CD4-positive, alpha-beta memory T cell (primary cell): ENCODE results near the gene GNAT1. TPM values are rescaled to one million over a fixed set of nuclear protein-coding genes. Genes with fewer than 3 reads are reported as not detected.
"Not testable (repeated sequence)": the region's sequence is repeated elsewhere in the genome, so short reads cannot be mapped to it uniquely, and the experiment has no call there.

Experiments
- CTCF ChIA-PET: fragments of 350-600 bp; sonication (Branson Sonifier 250); formaldehyde crosslinking; loops from one replicate; lab custom pipeline; 2021; ENCODE audit warnings: inconsistent platforms; ENCODE audit not compliant: partially characterized antibody; lab: Charles Lee
- POLR2A ChIA-PET: fragments of 350-600 bp; sonication (Branson Sonifier 250); formaldehyde crosslinking; loops from one replicate; lab custom pipeline; 2021; ENCODE audit not compliant: partially characterized antibody; lab: Charles Lee
- DNase-seq, 5 donors: peaks; one replicate each; pipeline versions ENCODE4 v3.0.0 to v3.0.0-alpha.2; 2020 to 2022; ENCODE audit warnings: mixed read lengths in 1 of 5
- H3K27ac ChIP-seq: one replicate; pipeline ENCODE4 v1.7.0; 2013; ENCODE audit warnings: low read depth, low read length
- H3K27me3 ChIP-seq: 2 replicates; pipeline ENCODE4 v1.7.0; 2013; ENCODE audit warnings: mild to moderate bottlenecking, low read length, moderate library complexity; ENCODE audit not compliant: insufficient read depth
- H3K36me3 ChIP-seq: 2 replicates; pipeline ENCODE4 v1.7.0; 2013; ENCODE audit warnings: mild to moderate bottlenecking, low read length, moderate library complexity; ENCODE audit not compliant: insufficient read depth
- H3K4me1 ChIP-seq: 2 replicates; pipeline ENCODE4 v1.7.0; 2013; ENCODE audit warnings: mild to moderate bottlenecking, low read length, moderate library complexity; ENCODE audit not compliant: insufficient read depth
- H3K4me3 ChIP-seq, 2 donors: one replicate each; pipeline ENCODE4 v1.7.0; 2013; ENCODE audit warnings: low read length in 2 of 2, mild to moderate bottlenecking in 1 of 2
- H3K9me3 ChIP-seq, 2 donors: one replicate each; pipeline ENCODE4 v1.7.0; 2013; ENCODE audit warnings: low read length in 2 of 2, control low read depth in 1 of 2; ENCODE audit not compliant: control insufficient read depth in 1 of 2
- H3K27ac Mint-ChIP-seq, 7 donors: one replicate each; pipeline ENCODE4 v1.8.0; 2020 to 2021; ENCODE audit warnings: mixed read lengths in 7 of 7, mild to moderate bottlenecking in 6 of 7, inconsistent platforms in 3 of 7, moderate library complexity in 3 of 7
- H3K27me3 Mint-ChIP-seq, 2 donors: one replicate each; pipeline ENCODE4 v1.8.0; 2020 to 2021; ENCODE audit warnings: mixed read lengths in 2 of 2
- H3K36me3 Mint-ChIP-seq, 2 donors: one replicate each; pipeline ENCODE4 v1.8.0; 2020 to 2021; ENCODE audit warnings: mixed read lengths in 2 of 2, inconsistent platforms in 1 of 2, mild to moderate bottlenecking in 1 of 2
- H3K4me1 Mint-ChIP-seq, 4 donors: one replicate each; pipeline ENCODE4 v1.8.0; 2020 to 2021; ENCODE audit warnings: mixed read lengths in 4 of 4, mild to moderate bottlenecking in 1 of 4
- H3K4me3 Mint-ChIP-seq, 8 donors: one replicate each; pipeline ENCODE4 v1.8.0; 2020 to 2021; ENCODE audit warnings: mixed read lengths in 8 of 8, mild to moderate bottlenecking in 7 of 8, moderate library complexity in 6 of 8, inconsistent platforms in 3 of 8
- H3K9me3 Mint-ChIP-seq, 8 donors: one replicate each; pipeline ENCODE4 v1.8.0; 2020 to 2021; ENCODE audit warnings: mixed read lengths in 8 of 8, mild to moderate bottlenecking in 5 of 8, inconsistent platforms in 3 of 8, moderate library complexity in 1 of 8
- intact Hi-C: fragments of 100-400 bp; cut with micrococcal nuclease; formaldehyde crosslinking; loops from one replicate; pipeline ENCODE4 v1.15.1; 2023
- polyA plus RNA-seq, 2 donors: library from polyadenylated mRNA; unstranded; fragments of 300-500 nt; fragmentation: Illumina TruSeq; gene quantifications; one replicate each; pipeline ENCODE4 v1.2.3, GENCODE V29; 2021
- total RNA-seq, 2 experiments: library from RNA; stranded (reverse); gene quantifications; one replicate each; pipeline ENCODE4 v1.2.3, GENCODE V29; 2021

Gene GNAT1
- total and polyA plus RNA-seq, 4 experiments from 2014 or later: not detected

GRCh38 chr3:50208677-50209344 is 17.4 kb downstream of the GNAT1 start:
- no peaks in the 10 kb centered on the region for H3K9me3 ChIP-seq
- no peak overlapping the region for H3K27ac Mint-ChIP-seq
- ChIA-PET CTCF (interaction anchor here (1.0 to 4.1 kb wide), 2 partner anchors 10 to 17 kb away, joined by 3 to 17 read pairs; no protein-coding TSS in a partner anchor), POLR2A (interaction anchor here (1.6 kb wide), 1 partner anchor 18 kb away, joined by 3 read pairs; no protein-coding TSS in a partner anchor)
- no peaks in the 10 kb centered on the region for H3K36me3 Mint-ChIP-seq
- H3K36me3 ChIP-seq: no peaks in the 10 kb centered on the region
- intact Hi-C loops: no loop called here
- DNase-seq: no peak
- peaks cover 0 to 4% (median 0%) of the 10 kb centered on the region in 4 donors for H3K4me1 Mint-ChIP-seq
- peaks cover 11% of the 10 kb centered on the region for H3K27me3 ChIP-seq
- no peak overlapping the region for H3K4me3 ChIP-seq
- H3K9me3 Mint-ChIP-seq: no peaks in the 10 kb centered on the region
- H3K4me3 Mint-ChIP-seq: peak overlapping the region in 2 of 8 donors; percentile 6 to 18
- no peak overlapping the region for H3K27ac ChIP-seq
- peaks cover 12 to 13% of the 10 kb centered on the region in 2 donors for H3K27me3 Mint-ChIP-seq
- peaks cover 13% of the 10 kb centered on the region for H3K4me1 ChIP-seq

GRCh38 chr3:50210176-50210509 is 18.7 kb downstream of the GNAT1 start:
- Mint-ChIP-seq H3K27ac (no peak overlapping the region), H3K27me3 (peaks cover 4 to 12% of the 10 kb centered on the region in 2 donors), H3K36me3 (no peaks in the 10 kb centered on the region), H3K9me3 (no peaks in the 10 kb centered on the region), H3K4me1 (no peaks in the 10 kb centered on the region), H3K4me3 (no peak overlapping the region)
- peaks cover 7% of the 10 kb centered on the region for H3K27me3 ChIP-seq
- H3K36me3 ChIP-seq: no peaks in the 10 kb centered on the region
- intact Hi-C loops: no loop called here
- H3K4me1 ChIP-seq: peaks cover 13% of the 10 kb centered on the region
- POLR2A ChIA-PET: no interaction called here
- no peak overlapping the region for H3K4me3 ChIP-seq
- CTCF ChIA-PET: interaction anchor here (0.7 to 5.6 kb wide), 5 partner anchors 11 to 46 kb away, joined by 3 to 23 read pairs (median 3); no protein-coding TSS in a partner anchor
- H3K9me3 ChIP-seq: no peaks in the 10 kb centered on the region
- no peak for DNase-seq
- no peak overlapping the region for H3K27ac ChIP-seq

GRCh38 chr3:50210510-50211367 is 19.3 kb downstream of the GNAT1 start:
- no peak for DNase-seq
- intact Hi-C loops: no loop called here
- no peaks in the 10 kb centered on the region for H3K9me3 ChIP-seq
- Mint-ChIP-seq H3K36me3 (no peaks in the 10 kb centered on the region), H3K27me3 (peaks cover 4 to 12% of the 10 kb centered on the region in 2 donors), H3K9me3 (no peaks in the 10 kb centered on the region), H3K4me3 (no peak overlapping the region), H3K4me1 (no peaks in the 10 kb centered on the region), H3K27ac (no peak overlapping the region)
- POLR2A ChIA-PET: no interaction called here
- H3K4me1 ChIP-seq: peaks cover 7% of the 10 kb centered on the region
- no peak overlapping the region for H3K4me3 ChIP-seq
- no peaks in the 10 kb centered on the region for H3K36me3 ChIP-seq
- no peak overlapping the region for H3K27ac ChIP-seq
- peaks cover 7% of the 10 kb centered on the region for H3K27me3 ChIP-seq
- CTCF ChIA-PET: interaction anchor here (1.3 to 5.6 kb wide), 3 partner anchors 12 to 16 kb away, joined by 3 to 23 read pairs (median 17); no protein-coding TSS in a partner anchor

DNA sequence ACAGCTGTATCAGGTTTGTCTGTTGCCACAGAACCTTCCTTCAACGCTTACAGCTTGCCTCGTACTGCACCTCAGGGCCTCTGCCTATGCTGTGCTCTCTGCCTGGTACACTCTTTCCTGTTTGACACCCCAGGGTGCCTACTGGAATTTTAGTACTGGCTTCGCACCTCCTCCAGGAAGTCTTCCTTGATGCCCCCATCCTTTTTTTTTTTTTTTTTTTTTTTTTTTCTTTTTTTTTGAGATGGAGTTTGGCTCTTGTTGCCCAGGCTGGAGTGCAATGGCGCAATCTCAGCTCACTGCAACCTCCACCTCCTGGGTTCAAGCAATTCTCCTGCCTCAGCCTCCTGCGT is 19.9 kb downstream of the GNAT1 start:
- intact Hi-C loops, H3K27me3 Mint-ChIP-seq, DNase-seq, H3K4me1 Mint-ChIP-seq, H3K27ac ChIP-seq, H3K4me3 ChIP-seq, H3K36me3 ChIP-seq, H3K9me3 ChIP-seq, H3K4me3 Mint-ChIP-seq, H3K9me3 Mint-ChIP-seq, H3K36me3 Mint-ChIP-seq, H3K27ac Mint-ChIP-seq, H3K4me1 ChIP-seq, H3K27me3 ChIP-seq: not testable (repeated sequence)
- CTCF ChIA-PET: interaction anchor here (4.1 to 5.6 kb wide), 2 partner anchors 15 to 17 kb away, joined by 17 to 23 read pairs; no protein-coding TSS in a partner anchor
- POLR2A ChIA-PET: interaction anchor here (1.1 kb wide), 1 partner anchor 48 kb away, joined by 3 read pairs; no protein-coding TSS in a partner anchor

DNA sequence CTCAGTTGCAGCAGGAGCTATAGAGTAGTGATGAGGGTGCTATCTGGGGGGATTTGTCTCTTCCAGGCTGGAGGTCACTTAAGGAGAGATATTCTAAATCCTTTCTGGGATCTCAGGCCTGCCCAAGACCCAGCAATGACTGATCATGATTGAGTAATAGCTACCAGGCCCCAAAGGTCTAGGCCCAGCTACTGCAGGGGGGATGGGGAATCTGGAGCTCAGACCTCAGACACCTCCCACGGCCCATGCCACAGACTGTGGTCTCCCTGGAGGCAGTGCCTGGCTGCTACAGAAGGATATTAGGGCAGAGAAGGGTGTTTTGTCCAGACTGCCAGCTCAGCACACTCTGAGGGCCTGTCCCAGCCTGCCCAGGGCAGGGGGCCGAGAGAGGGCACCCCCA is 20.5 kb downstream of the GNAT1 start:
- Mint-ChIP-seq H3K9me3 (no peaks in the 10 kb centered on the region), H3K27ac (peak overlapping the region in 1 of 7 donors; percentile 4), H3K27me3 (peaks cover 4 to 5% of the 10 kb centered on the region in 2 donors), H3K36me3 (no peaks in the 10 kb centered on the region), H3K4me3 (no peak overlapping the region), H3K4me1 (no peaks in the 10 kb centered on the region)
- POLR2A ChIA-PET: interaction anchor here (1.1 kb wide), 1 partner anchor 47 kb away, joined by 3 read pairs; no protein-coding TSS in a partner anchor
- Histone ChIP-seq H3K9me3 (no peaks in the 10 kb centered on the region), H3K4me3 (no peak overlapping the region), H3K27me3 (no peaks in the 10 kb centered on the region), H3K36me3 (no peaks in the 10 kb centered on the region), H3K4me1 (no peaks in the 10 kb centered on the region), H3K27ac (no peak overlapping the region)
- intact Hi-C loops: no loop called here
- no peak for DNase-seq
- CTCF ChIA-PET: interaction anchor here (4.1 to 5.6 kb wide), 2 partner anchors 14 to 17 kb away, joined by 17 to 23 read pairs; no protein-coding TSS in a partner anchor

DNA sequence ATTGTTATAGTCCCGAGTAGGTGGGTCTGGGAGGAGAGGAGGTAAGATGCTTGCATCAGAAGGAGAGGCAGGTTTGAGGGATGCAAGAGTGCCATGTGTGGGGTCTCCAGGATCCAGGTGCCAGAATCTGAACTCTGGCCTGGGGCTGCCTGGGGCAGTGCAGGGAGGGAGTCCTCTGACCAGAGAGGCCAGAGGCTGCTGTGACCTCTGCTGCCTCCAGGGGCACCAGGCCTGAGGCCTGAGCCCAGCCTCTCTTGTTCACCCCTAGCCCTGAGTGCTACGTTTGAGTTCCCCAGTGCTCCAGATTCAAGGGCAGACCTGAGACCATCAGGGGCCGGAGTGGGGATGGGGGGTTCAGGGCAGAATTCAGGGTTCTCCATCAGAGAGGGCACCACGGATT is 21.1 kb downstream of the GNAT1 start:
- H3K27ac Mint-ChIP-seq: peak overlapping the region in 1 of 7 donors; percentile 68
- CTCF ChIA-PET: interaction anchor here (5.6 kb wide), 1 partner anchor 18 kb away, joined by 23 read pairs; no protein-coding TSS in a partner anchor

DNA sequence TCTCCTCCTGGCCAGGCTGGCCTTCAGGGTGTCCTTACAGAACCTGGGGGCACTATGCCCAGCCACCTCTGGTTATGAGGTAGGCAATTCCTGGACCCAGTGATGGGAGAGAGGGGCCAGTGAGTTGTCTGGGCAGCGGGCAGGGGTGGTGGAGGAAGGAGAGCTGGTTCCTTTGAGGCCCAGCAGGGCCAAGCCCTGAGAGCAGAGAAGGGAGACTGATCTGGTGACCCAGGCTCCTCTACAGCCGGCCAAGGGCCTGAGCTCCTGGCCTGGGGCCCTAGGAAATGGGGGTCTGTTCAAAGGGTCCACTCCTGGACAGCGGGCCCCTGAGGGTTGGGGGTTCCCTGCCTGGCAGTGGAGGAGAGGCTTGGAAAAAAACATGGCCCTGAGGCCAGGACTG is 21.6 kb downstream of the GNAT1 start:
- H3K9me3 ChIP-seq: no peaks in the 10 kb centered on the region
- Mint-ChIP-seq H3K36me3 (no peaks in the 10 kb centered on the region), H3K4me3 (no peak overlapping the region), H3K4me1 (no peaks in the 10 kb centered on the region), H3K27ac (no peak overlapping the region), H3K27me3 (peaks cover 2 to 4% of the 10 kb centered on the region in 2 donors), H3K9me3 (no peaks in the 10 kb centered on the region)
- ChIA-PET CTCF (interaction anchor here (5.6 kb wide), 1 partner anchor 18 kb away, joined by 23 read pairs; no protein-coding TSS in a partner anchor), POLR2A (no interaction called here)
- no peak overlapping the region for H3K27ac ChIP-seq
- no peaks in the 10 kb centered on the region for H3K4me1 ChIP-seq
- no peak for DNase-seq
- no peak overlapping the region for H3K4me3 ChIP-seq
- H3K36me3 ChIP-seq: no peaks in the 10 kb centered on the region
- no peaks in the 10 kb centered on the region for H3K27me3 ChIP-seq
- intact Hi-C loops: no loop called here

More for the DNA sequence above, 21.1 kb downstream of the GNAT1 start:
- Mint-ChIP-seq H3K36me3 (no peaks in the 10 kb centered on the region), H3K4me1 (no peaks in the 10 kb centered on the region), H3K27me3 (peaks cover 3 to 4% of the 10 kb centered on the region in 2 donors), H3K9me3 (no peaks in the 10 kb centered on the region), H3K4me3 (no peak overlapping the region)
- no peak for DNase-seq
- Histone ChIP-seq H3K27me3 (no peaks in the 10 kb centered on the region), H3K4me3 (no peak overlapping the region), H3K4me1 (no peaks in the 10 kb centered on the region), H3K36me3 (no peaks in the 10 kb centered on the region), H3K9me3 (no peaks in the 10 kb centered on the region), H3K27ac (no peak overlapping the region)
- POLR2A ChIA-PET: interaction anchor here (1.1 kb wide), 1 partner anchor 47 kb away, joined by 3 read pairs; no protein-coding TSS in a partner anchor
- intact Hi-C loops: no loop called here
